ENCODE measurements around the gene VAPA.

GRCh38 chr18:9914584-9915290, 921 bp downstream of the VAPA start:
- no peak for TF ChIP-seq CTCF (IDR thresholded peaks at IDR 0.05)
- TF ChIP-seq EZH2 (IDR thresholded peaks at IDR 0.05; ENCODE audit: borderline replicate concordance, insufficient read depth, low read depth, low read length, poor library complexity, severe bottlenecking) = no peak

All from B cell (primary cell).